Liver (tissue), 9 donors: Measurements from ENCODE around the gene ARHGAP8. TPM values are rescaled to one million over a fixed set of nuclear protein-coding genes. Genes with fewer than 3 reads are reported as not detected.

Experiments
- DNase-seq: peaks from one replicate; pipeline ENCODE4 v3.0.0-alpha.2; 2017; ENCODE audit warnings: low spot score
- H3K27ac ChIP-seq, 2 donors: one replicate each; pipeline ENCODE4 v1.7.0; 2013; ENCODE audit warnings: inconsistent platforms in 2 of 2, low read length in 2 of 2, control low read depth in 1 of 2, low read depth in 1 of 2, mild to moderate bottlenecking in 1 of 2
- H3K27me3 ChIP-seq, 4 donors: one replicate each; pipeline versions ENCODE4 v1.6.1 to v1.7.0; 2013; ENCODE audit warnings: low read length in 3 of 4, inconsistent platforms in 1 of 4, mild to moderate bottlenecking in 1 of 4, moderate library complexity in 1 of 4; ENCODE audit not compliant: control insufficient read depth in 4 of 4, insufficient read depth in 4 of 4
- H3K36me3 ChIP-seq, 4 donors: one replicate each; pipeline versions ENCODE4 v1.6.1 to v1.7.0; 2013; ENCODE audit warnings: low read length in 3 of 4, mild to moderate bottlenecking in 3 of 4, low read depth in 1 of 4, moderate library complexity in 1 of 4; ENCODE audit not compliant: control insufficient read depth in 4 of 4, insufficient read depth in 3 of 4
- H3K4me1 ChIP-seq, 4 donors: one replicate each; pipeline versions ENCODE4 v1.6.1 to v1.7.0; 2013; ENCODE audit warnings: low read length in 3 of 4, mild to moderate bottlenecking in 3 of 4, moderate library complexity in 1 of 4; ENCODE audit not compliant: control insufficient read depth in 4 of 4, insufficient read depth in 4 of 4
- H3K4me3 ChIP-seq, 3 donors: one replicate each; pipeline versions ENCODE4 v1.6.1 to v1.7.0; 2013; ENCODE audit warnings: low read length in 3 of 3, control low read depth in 1 of 3, low read depth in 1 of 3, mild to moderate bottlenecking in 1 of 3
- H3K9ac ChIP-seq, 2 donors: one replicate each; pipeline ENCODE4 v1.7.0; 2013; ENCODE audit warnings: low read length in 2 of 2, mild to moderate bottlenecking in 2 of 2, moderate library complexity in 2 of 2, control low read depth in 1 of 2, low read depth in 1 of 2
- H3K9me3 ChIP-seq, 4 donors: one replicate each; pipeline versions ENCODE4 v1.6.1 to v1.7.0; 2013; ENCODE audit warnings: low read length in 3 of 4; ENCODE audit not compliant: control insufficient read depth in 4 of 4
- ATF3 ChIP-seq: IDR thresholded peaks from 2 replicates; pipeline ENCODE4 v1.6.1; 2016; ENCODE audit warnings: antibody characterized with exemption
- CTCF ChIP-seq: fragments of 150-350 bp; IDR thresholded peaks from 2 replicates; pipeline ENCODE4 v1.5.1; 2017; ENCODE audit warnings: improper control_type of control experiment, low read depth, low read length; ENCODE audit not compliant: missing input control
- EGR1 ChIP-seq, 2 donors: IDR thresholded peaks; 2 replicates each; pipeline ENCODE4 v1.6.1; 2016 to 2018; ENCODE audit warnings: antibody characterized with exemption in 2 of 2, low read depth in 2 of 2
- FOXA1 ChIP-seq: IDR thresholded peaks from 2 replicates; pipeline ENCODE4 v1.6.1; 2016; ENCODE audit warnings: antibody characterized with exemption
- FOXA2 ChIP-seq: IDR thresholded peaks from 2 replicates; pipeline ENCODE4 v1.6.1; 2016; ENCODE audit warnings: antibody characterized with exemption
- GABPA ChIP-seq, 2 donors: IDR thresholded peaks in 1 of 2; conservative IDR thresholded peaks in 1 of 2; 2 replicates each; pipeline ENCODE4 v1.6.1; 2016; ENCODE audit warnings: antibody characterized with exemption in 2 of 2, mild to moderate bottlenecking in 1 of 2, moderate library complexity in 1 of 2
- HNF4A ChIP-seq, 2 donors: conservative IDR thresholded peaks; 2 replicates each; pipeline ENCODE4 v1.6.1; 2016; ENCODE audit warnings: antibody characterized with exemption in 2 of 2, mild to moderate bottlenecking in 2 of 2
- HNF4G ChIP-seq: IDR thresholded peaks from 2 replicates; pipeline ENCODE4 v1.6.1; 2016; ENCODE audit warnings: antibody characterized with exemption
- JUND ChIP-seq, 2 donors: IDR thresholded peaks; 2 replicates each; pipeline ENCODE4 v1.6.1; 2016; ENCODE audit warnings: antibody characterized with exemption in 2 of 2
- MAX ChIP-seq: IDR thresholded peaks from 2 replicates; pipeline ENCODE4 v1.6.1; 2016; ENCODE audit warnings: antibody characterized with exemption
- NR2F2 ChIP-seq: IDR thresholded peaks from 2 replicates; pipeline ENCODE4 v1.6.1; 2016; ENCODE audit warnings: antibody characterized with exemption
- RAD21 ChIP-seq, 2 donors: IDR thresholded peaks; 2 replicates each; pipeline ENCODE4 v1.6.1; 2016; ENCODE audit warnings: antibody characterized with exemption in 2 of 2, mild to moderate bottlenecking in 2 of 2
- REST ChIP-seq: IDR thresholded peaks from 2 replicates; pipeline ENCODE4 v1.6.1; 2016; ENCODE audit warnings: antibody characterized with exemption, mild to moderate bottlenecking
- RXRA ChIP-seq, 2 donors: IDR thresholded peaks; 2 replicates each; pipeline ENCODE4 v1.6.1; 2017 to 2018; ENCODE audit warnings: antibody characterized with exemption in 2 of 2, mild to moderate bottlenecking in 1 of 2
- SP1 ChIP-seq: IDR thresholded peaks from 2 replicates; pipeline ENCODE4 v1.6.1; 2018; ENCODE audit warnings: antibody characterized with exemption, mild to moderate bottlenecking
- TAF1 ChIP-seq: conservative IDR thresholded peaks from 2 replicates; pipeline ENCODE4 v1.6.1; 2016; ENCODE audit warnings: antibody characterized with exemption, mild to moderate bottlenecking
- YY1 ChIP-seq: IDR thresholded peaks from 2 replicates; pipeline ENCODE4 v1.6.1; 2016; ENCODE audit warnings: antibody characterized with exemption, mild to moderate bottlenecking
- ZBTB33 ChIP-seq: IDR thresholded peaks from 2 replicates; pipeline ENCODE4 v1.6.1; 2016; ENCODE audit warnings: antibody characterized with exemption
- WGBS: extraction: QIAGEN DNeasy Blood & Tissue Kit; methylation state at CpG from one replicate; pipeline ENCODE4 v1.1.7; 2013; 5-methylcytosine and 5-hydroxymethylcytosine counted together
- polyA plus RNA-seq, 2 donors: library from polyadenylated mRNA; stranded (reverse) in 1 of 2; unstranded in 1 of 2; fragments of 200-250 nt in 1 of 2; fragments of >200 nt in 1 of 2; fragmentation: Nextera tagmentation in 1 of 2; extraction: Ambion mirVana in 1 of 2; gene quantifications; one replicate each; pipeline versions ENCODE4 v1.2.1 to v1.2.3, GENCODE V29; 2013 to 2015
- total RNA-seq, 2 donors: library from RNA; depleted of rRNA; stranded (reverse); fragments of >200 nt; gene quantifications; one replicate each; pipeline ENCODE4 v1.2.3, GENCODE V29; 2014
- donor health status: healthy.
- donor health status: healthy.
- donor health status: healthy.
- donor health status: healthy.
- donor health status: healthy.

Gene ARHGAP8
- total and polyA plus RNA-seq, 4 donors, result 0.58 to 1.8 (median 1.1) TPM

GRCh38 chr22:44816141-44816540 lies 63.8 kb downstream of the ARHGAP8 start:
- WGBS, result 86% methylated on average over 11 of the region's 11 CpGs
- H3K27ac ChIP-seq, result no peak overlapping the region
- H3K27me3 ChIP-seq, result no peaks in the 10 kb centered on the region
- H3K36me3 ChIP-seq, result no peaks in the 10 kb centered on the region
- no peaks in the 10 kb centered on the region for H3K9me3 ChIP-seq
- peaks cover 0 to 3% (median under 1%) of the 10 kb centered on the region in 4 donors for H3K4me1 ChIP-seq
- DNase-seq, result no peak
- no peak overlapping the region for H3K4me3 ChIP-seq
- no peak for TF ChIP-seq FOXA2
- TF ChIP-seq JUND (IDR thresholded peaks at IDR 0.05), result no peak
- no peak for TF ChIP-seq ZBTB33
- no peak for TF ChIP-seq RXRA (IDR thresholded peaks at IDR 0.05)
- no peak for TF ChIP-seq FOXA1
- TF ChIP-seq CTCF, result no peak
- TF ChIP-seq SP1, result no peak
- TF ChIP-seq NR2F2, result no peak
- TF ChIP-seq TAF1, result no peak
- TF ChIP-seq YY1, result no peak
- no peak for TF ChIP-seq HNF4A (conservative IDR thresholded peaks at IDR 0.05)
- TF ChIP-seq ATF3, result no peak
- TF ChIP-seq EGR1 (IDR thresholded peaks at IDR 0.05; ENCODE audit: low read depth in 2 of 2), result no peak
- TF ChIP-seq GABPA (IDR thresholded peaks at IDR 0.05 in 1 of 2, conservative IDR thresholded peaks at IDR 0.05 in 1 of 2), result no peak
- TF ChIP-seq HNF4G, result no peak
- no peak for TF ChIP-seq REST
- no peak for TF ChIP-seq MAX
- no peak for TF ChIP-seq RAD21 (IDR thresholded peaks at IDR 0.05)
- H3K9ac ChIP-seq, result no peak overlapping the region
